GM12878 (cell line): Measurements from ENCODE around the gene ST7. TPM values are rescaled to one million over a fixed set of nuclear protein-coding genes. Genes with fewer than 3 reads are reported as not detected.

Experiments
- ATAC-seq: fragments of 200-7000 bp; cut with Tn5 transposase; 3 replicates; pipeline ENCODE4 v1.9.1; 2020; ENCODE audit warnings: mild to moderate bottlenecking, moderate library complexity
- BruUV-seq: library from RNA; stranded (reverse); fragments of 400-500 nt; replicated peaks from 2 replicates; lab custom pipeline; 2021; lab: Mats Ljungman, UMichigan
- CTCF ChIA-PET: fragments of 300-600 bp; sonication (Branson Sonifier 250); formaldehyde crosslinking; extraction: SDS; loops from one replicate; lab custom pipeline; 2021; ENCODE audit warnings: inconsistent platforms; lab: Yijun Ruan, JAX
- POLR2A ChIA-PET: fragments of 350-600 bp; formaldehyde crosslinking; extraction: SDS; loops from one replicate; lab custom pipeline; 2021; ENCODE audit warnings: inconsistent platforms; lab: Charles Lee
- RAD21 ChIA-PET: fragments of 300-600 bp; sonication (Branson Sonifier 250); formaldehyde crosslinking; loops from one replicate; lab custom pipeline; 2023; ENCODE audit warnings: antibody characterized with exemption; ENCODE audit not compliant: unreplicated experiment; lab: Charles Lee
- SMC1A ChIA-PET: fragments of 300-600 bp; sonication (Branson Sonifier 250); formaldehyde crosslinking; loops from one replicate; lab custom pipeline; 2023; ENCODE audit not compliant: unreplicated experiment, uncharacterized antibody; lab: Charles Lee
- DNase-seq: peaks from one replicate; pipeline ENCODE4 v3.0.0-alpha.2; 2011; ENCODE audit warnings: low read depth, low spot score
- FAIRE-seq: peaks from 3 replicates; lab custom pipeline; 2011; peaks lifted over from hg19 to GRCh38; lab: Jason Lieb, UNC
- H2AFZ ChIP-seq: 2 replicates; pipeline ENCODE4 v1.6.0; 2011; ENCODE audit warnings: low read depth, low read length, control low read depth; ENCODE audit not compliant: control insufficient read depth
- H3K27ac ChIP-seq: 2 replicates; pipeline ENCODE4 v1.5.1; 2011; ENCODE audit warnings: control low read depth; ENCODE audit not compliant: control insufficient read depth, insufficient read depth
- H3K27me3 ChIP-seq, 2 experiments: replicated peaks in 1 of 2; 2 replicates each; pipeline versions ENCODE4 v1.6.0 to v1.6.1; 2011; ENCODE audit warnings: low read length in 1 of 2; ENCODE audit not compliant: control insufficient read depth in 2 of 2, insufficient read depth in 2 of 2
- H3K36me3 ChIP-seq, 2 experiments: 2 replicates each; pipeline ENCODE4 v1.5.1; 2011; ENCODE audit warnings: low read length in 1 of 2; ENCODE audit not compliant: control insufficient read depth in 2 of 2, insufficient read depth in 2 of 2
- H3K4me1 ChIP-seq: 2 replicates; pipeline ENCODE4 v1.6.1; 2011; ENCODE audit warnings: mild to moderate bottlenecking, low read length, moderate library complexity, mixed read lengths; ENCODE audit not compliant: control insufficient read depth, insufficient read depth
- H3K4me2 ChIP-seq: 2 replicates; pipeline ENCODE4 v1.6.0; 2011; ENCODE audit warnings: control low read depth; ENCODE audit not compliant: control insufficient read depth, insufficient read depth
- H3K4me3 ChIP-seq: fragments of 200-600 bp; sonication (generic); 2 replicates; pipeline ENCODE4 v1.5.1; 2016
- H3K79me2 ChIP-seq: 2 replicates; pipeline ENCODE4 v1.6.0; 2011; ENCODE audit warnings: low read length; ENCODE audit not compliant: control insufficient read depth, insufficient read depth
- H3K9ac ChIP-seq: 2 replicates; pipeline ENCODE4 v1.8.0; 2011; ENCODE audit warnings: low read length, control low read depth, mixed read lengths; ENCODE audit not compliant: control insufficient read depth, insufficient read depth
- H3K9me3 ChIP-seq: replicated peaks from 3 replicates; pipeline ENCODE4 v1.5.1; 2011; ENCODE audit warnings: mild to moderate bottlenecking, low read length; ENCODE audit not compliant: control insufficient read depth, insufficient read depth
- H4K20me1 ChIP-seq: 2 replicates; pipeline ENCODE4 v1.6.0; 2011; ENCODE audit not compliant: control insufficient read depth, insufficient read depth
- BCL11A ChIP-seq: IDR thresholded peaks from 2 replicates; pipeline ENCODE4 v1.6.1; 2011; ENCODE audit warnings: low read depth, low read length
- CBX3 ChIP-seq: fragments of 200-600 bp; sonication (generic); IDR thresholded peaks from 2 replicates; pipeline ENCODE4 v1.6.1; 2016; ENCODE audit warnings: low read depth, borderline replicate concordance
- E2F8 ChIP-seq: fragments of 450-650 bp; IDR thresholded peaks from 2 replicates; pipeline ENCODE4 v1.6.1; 2018; ENCODE audit warnings: mild to moderate bottlenecking, low read depth, moderate library complexity; ENCODE audit not compliant: partially characterized antibody
- HCFC1 ChIP-seq: fragments of 150-350 bp; IDR thresholded peaks from 2 replicates; pipeline ENCODE4 v1.6.1; 2014; ENCODE audit warnings: low read length
- IKZF2 ChIP-seq, 2 experiments: fragments of 450-650 bp; IDR thresholded peaks; 2 replicates each; pipeline ENCODE4 v1.6.1; 2017; ENCODE audit warnings: mild to moderate bottlenecking in 2 of 2, moderate library complexity in 2 of 2
- JUND ChIP-seq: IDR thresholded peaks from 2 replicates; pipeline ENCODE4 v1.6.1; 2012; ENCODE audit warnings: low read depth, mild to moderate bottlenecking, low read length, improper control_type of control experiment, moderate library complexity
- KLF5 ChIP-seq: fragments of 450-650 bp; IDR thresholded peaks from 2 replicates; pipeline ENCODE4 v1.6.1; 2014; ENCODE audit warnings: mild to moderate bottlenecking; ENCODE audit not compliant: partially characterized antibody
- NFYA ChIP-seq: IDR thresholded peaks from 2 replicates; pipeline ENCODE4 v1.6.1; 2011; ENCODE audit warnings: low read depth, mild to moderate bottlenecking, low read length, improper control_type of control experiment, borderline replicate concordance
- NR2C1 ChIP-seq: fragments of 450-650 bp; IDR thresholded peaks from 2 replicates; pipeline ENCODE4 v1.6.1; 2017; ENCODE audit warnings: antibody characterized with exemption, mild to moderate bottlenecking, moderate library complexity
- NR2C2 ChIP-seq: IDR thresholded peaks from 2 replicates; pipeline ENCODE4 v1.6.1; 2011; ENCODE audit warnings: borderline replicate concordance, low read depth; ENCODE audit not compliant: control insufficient read depth, insufficient read length
- NRF1 ChIP-seq: conservative IDR thresholded peaks from 2 replicates; pipeline ENCODE4 v1.6.1; 2011; ENCODE audit warnings: mild to moderate bottlenecking, low read depth, low read length, improper control_type of control experiment
- POLR2AphosphoS2 ChIP-seq: IDR thresholded peaks from 2 replicates; pipeline ENCODE4 v1.6.1; 2011; ENCODE audit warnings: low read depth, mild to moderate bottlenecking, low read length, improper control_type of control experiment, moderate library complexity
- SMAD5 ChIP-seq: IDR thresholded peaks from 2 replicates; pipeline ENCODE4 v1.6.1; 2016; ENCODE audit warnings: antibody characterized with exemption, low read depth
- SPI1 ChIP-seq: IDR thresholded peaks from 2 replicates; pipeline ENCODE4 v1.6.1; 2011; ENCODE audit warnings: low read depth, mild to moderate bottlenecking, low read length, moderate library complexity, borderline replicate concordance; ENCODE audit not compliant: insufficient read depth
- WGBS: methylation state at CpG from one replicate; pipeline ENCODE4 v1.1.6; 2016; ENCODE audit warnings: low lambda C conversion rate; ENCODE audit not compliant: insufficient replicate concordance, insufficient coverage; ENCODE audit errors: missing lambda C conversion rate; 5-methylcytosine and 5-hydroxymethylcytosine counted together
- in situ Hi-C: fragments of 300-500 bp; cut with MboI; formaldehyde crosslinking; loops from 9 replicates; pipeline ENCODE4 v1.14.3; 2018; ENCODE audit warnings: mixed read lengths
- intact Hi-C: fragments of 100-400 bp; cut with micrococcal nuclease; formaldehyde crosslinking; loops from one replicate; pipeline ENCODE4 v1.14.2; 2022; ENCODE audit not compliant: unreplicated experiment
- polyA plus RNA-seq, 11 experiments: library from polyadenylated mRNA; depleted of rRNA in 4 of 11; unstranded in 6 of 11; stranded (reverse) in 5 of 11; fragments of >200 nt; fragmentation: Nextera tagmentation in 4 of 11; fragmentation: Illumina TruSeq in 1 of 11; extraction: Ambion mirVana in 4 of 11; extraction: Trizol in 1 of 11; gene quantifications; 1 replicate in 1 of 11; 2 replicates in 10 of 11; pipeline versions ENCODE4 v1.2.1 to v1.2.3, GENCODE V29; 2011 to 2016; ENCODE audit warnings: inconsistent platforms in 2 of 11, missing spikeins in 2 of 11, low read depth in 1 of 11
- total RNA-seq, 4 experiments: library from RNA; depleted of rRNA in 3 of 4; stranded (reverse); fragments of >200 nt in 3 of 4; fragmentation: Illumina TruSeq in 1 of 4; extraction: Trizol in 1 of 4; gene quantifications; 2 replicates each; pipeline versions ENCODE4 v1.2.1 to v1.2.3, GENCODE V29; 2013 to 2021
- TF ChIP-seq, protein P1 (sequence below): IDR thresholded peaks from 2 replicates; pipeline ENCODE4 v1.6.1; 2012; ENCODE audit warnings: improper control_type of control experiment, low read depth, low read length; ENCODE audit not compliant: insufficient replicate concordance
- TF ChIP-seq, protein P2 (sequence below): fragments of 450-650 bp; IDR thresholded peaks from 2 replicates; pipeline ENCODE4 v1.6.1; 2016; ENCODE audit warnings: mild to moderate bottlenecking

Gene ST7
- total and polyA plus RNA-seq, 10 of the 15 experiments (the other 5 are each of a cell fraction or from before 2014, with no cell fraction given) = 27.7 to 76.4 (median 53.6) TPM

GRCh38 chr7:117243390-117243789, 290.1 kb downstream of the ST7 start:
- Histone ChIP-seq H3K27me3 (no peaks in the 10 kb centered on the region), H3K9me3 (peaks cover 2% of the 10 kb centered on the region; the same call in 2 of the 3 replicates), H3K4me2 (no peak overlapping the region), H3K79me2 (no peaks in the 10 kb centered on the region), H3K9ac (no peak overlapping the region), H4K20me1 (no peaks in the 10 kb centered on the region), H3K4me1 (peaks cover 12% of the 10 kb centered on the region), H3K4me3 (no peak overlapping the region), H3K27ac (no peak overlapping the region), H3K36me3 (no peaks in the 10 kb centered on the region), H2AFZ (no peak overlapping the region)
- no TSS peak for BruUV-seq
- WGBS = 59% methylated on average over 3 of the region's 3 CpGs
- ChIA-PET SMC1A (interaction anchor here (0.6 to 1.8 kb wide), 9 partner anchors 10 to 1325 kb away, joined by 3 to 6 read pairs (median 3); no protein-coding TSS in a partner anchor), RAD21 (interaction anchor here (1.3 kb wide), 1 partner anchor 104 kb away, joined by 3 read pairs; no protein-coding TSS in a partner anchor), CTCF (interaction anchor here (1.5 kb wide), 1 partner anchor 14 kb away, joined by 6 read pairs; no protein-coding TSS in a partner anchor), POLR2A (interaction anchor here (0.5 to 1.0 kb wide), 2 partner anchors 8 to 286 kb away, joined by 3 to 6 read pairs; no protein-coding TSS in a partner anchor)
- intact Hi-C loops = no loop called here
- DNase-seq (no peak), FAIRE-seq (no peak), ATAC-seq (no peak)
- in situ Hi-C loops = no loop called here
- TF ChIP-seq, protein P1, sequence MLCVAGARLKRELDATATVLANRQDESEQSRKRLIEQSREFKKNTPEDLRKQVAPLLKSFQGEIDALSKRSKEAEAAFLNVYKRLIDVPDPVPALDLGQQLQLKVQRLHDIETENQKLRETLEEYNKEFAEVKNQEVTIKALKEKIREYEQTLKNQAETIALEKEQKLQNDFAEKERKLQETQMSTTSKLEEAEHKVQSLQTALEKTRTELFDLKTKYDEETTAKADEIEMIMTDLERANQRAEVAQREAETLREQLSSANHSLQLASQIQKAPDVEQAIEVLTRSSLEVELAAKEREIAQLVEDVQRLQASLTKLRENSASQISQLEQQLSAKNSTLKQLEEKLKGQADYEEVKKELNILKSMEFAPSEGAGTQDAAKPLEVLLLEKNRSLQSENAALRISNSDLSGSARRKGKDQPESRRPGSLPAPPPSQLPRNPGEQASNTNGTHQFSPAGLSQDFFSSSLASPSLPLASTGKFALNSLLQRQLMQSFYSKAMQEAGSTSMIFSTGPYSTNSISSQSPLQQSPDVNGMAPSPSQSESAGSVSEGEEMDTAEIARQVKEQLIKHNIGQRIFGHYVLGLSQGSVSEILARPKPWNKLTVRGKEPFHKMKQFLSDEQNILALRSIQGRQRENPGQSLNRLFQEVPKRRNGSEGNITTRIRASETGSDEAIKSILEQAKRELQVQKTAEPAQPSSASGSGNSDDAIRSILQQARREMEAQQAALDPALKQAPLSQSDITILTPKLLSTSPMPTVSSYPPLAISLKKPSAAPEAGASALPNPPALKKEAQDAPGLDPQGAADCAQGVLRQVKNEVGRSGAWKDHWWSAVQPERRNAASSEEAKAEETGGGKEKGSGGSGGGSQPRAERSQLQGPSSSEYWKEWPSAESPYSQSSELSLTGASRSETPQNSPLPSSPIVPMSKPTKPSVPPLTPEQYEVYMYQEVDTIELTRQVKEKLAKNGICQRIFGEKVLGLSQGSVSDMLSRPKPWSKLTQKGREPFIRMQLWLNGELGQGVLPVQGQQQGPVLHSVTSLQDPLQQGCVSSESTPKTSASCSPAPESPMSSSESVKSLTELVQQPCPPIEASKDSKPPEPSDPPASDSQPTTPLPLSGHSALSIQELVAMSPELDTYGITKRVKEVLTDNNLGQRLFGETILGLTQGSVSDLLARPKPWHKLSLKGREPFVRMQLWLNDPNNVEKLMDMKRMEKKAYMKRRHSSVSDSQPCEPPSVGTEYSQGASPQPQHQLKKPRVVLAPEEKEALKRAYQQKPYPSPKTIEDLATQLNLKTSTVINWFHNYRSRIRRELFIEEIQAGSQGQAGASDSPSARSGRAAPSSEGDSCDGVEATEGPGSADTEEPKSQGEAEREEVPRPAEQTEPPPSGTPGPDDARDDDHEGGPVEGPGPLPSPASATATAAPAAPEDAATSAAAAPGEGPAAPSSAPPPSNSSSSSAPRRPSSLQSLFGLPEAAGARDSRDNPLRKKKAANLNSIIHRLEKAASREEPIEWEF = no peak
- TF ChIP-seq NR2C1 (no peak), NRF1 (no peak), IKZF2 (IDR thresholded peaks at IDR 0.05) (no peak), KLF5 (no peak), SPI1 (no peak), CBX3 (no peak), HCFC1 (no peak), POLR2AphosphoS2 (no peak), NFYA (no peak), NR2C2 (no peak), BCL11A (no peak), E2F8 (no peak), JUND (no peak), SMAD5 (no peak)
- TF ChIP-seq, protein P2, sequence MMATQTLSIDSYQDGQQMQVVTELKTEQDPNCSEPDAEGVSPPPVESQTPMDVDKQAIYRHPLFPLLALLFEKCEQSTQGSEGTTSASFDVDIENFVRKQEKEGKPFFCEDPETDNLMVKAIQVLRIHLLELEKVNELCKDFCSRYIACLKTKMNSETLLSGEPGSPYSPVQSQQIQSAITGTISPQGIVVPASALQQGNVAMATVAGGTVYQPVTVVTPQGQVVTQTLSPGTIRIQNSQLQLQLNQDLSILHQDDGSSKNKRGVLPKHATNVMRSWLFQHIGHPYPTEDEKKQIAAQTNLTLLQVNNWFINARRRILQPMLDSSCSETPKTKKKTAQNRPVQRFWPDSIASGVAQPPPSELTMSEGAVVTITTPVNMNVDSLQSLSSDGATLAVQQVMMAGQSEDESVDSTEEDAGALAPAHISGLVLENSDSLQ = no peak
